Right atrium auricular region (tissue), 2 donors: Measurements from ENCODE around the gene OLFML1. TPM values are rescaled to one million over a fixed set of nuclear protein-coding genes. Genes with fewer than 3 reads are reported as not detected.

Experiments used
- DNase-seq: peaks from one replicate; pipeline ENCODE4 v3.0.0-alpha.2; 2019; ENCODE audit warnings: low spot score
- H3K27ac ChIP-seq, 2 donors: fragments of 200-600 bp; sonication (generic); 1 replicate in 1 of 2; 2 replicates in 1 of 2; pipeline ENCODE4 v1.5.1; 2016 to 2019
- H3K27me3 ChIP-seq, 2 donors: fragments of 200-600 bp; sonication (generic); one replicate each; pipeline versions ENCODE4 v1.5.1 to v1.6.0; 2017 to 2019
- H3K36me3 ChIP-seq: fragments of 200-600 bp; sonication (generic); one replicate; pipeline ENCODE4 v1.5.1; 2016
- H3K4me1 ChIP-seq, 2 donors: fragments of 200-600 bp; sonication (generic); one replicate each; pipeline versions ENCODE4 v1.5.1 to v1.6.0; 2017 to 2019
- H3K4me3 ChIP-seq, 2 donors: fragments of 200-600 bp; sonication (generic); 1 replicate in 1 of 2; 2 replicates in 1 of 2; pipeline ENCODE4 v1.5.1; 2017 to 2019; ENCODE audit warnings: mild to moderate bottlenecking in 1 of 2, moderate library complexity in 1 of 2
- H3K9me3 ChIP-seq, 2 donors: fragments of 200-600 bp; sonication (generic); one replicate each; pipeline ENCODE4 v1.5.1; 2019
- CTCF ChIP-seq, 2 donors: fragments of 200-600 bp; sonication (generic); IDR thresholded peaks; one replicate each; pipeline ENCODE4 v1.5.1; 2019; ENCODE audit warnings: antibody characterized with exemption in 2 of 2
- total RNA-seq, 2 donors: library from RNA; depleted of rRNA; stranded (reverse); fragments of >200 nt; gene quantifications; one replicate each; pipeline ENCODE4 v1.1.0, GENCODE V29; 2016

Gene OLFML1
- total RNA-seq, 2 donors from 2014 or later: 4.6 to 7.7 TPM

- no peak overlapping the region for H3K4me3 ChIP-seq
- TF ChIP-seq CTCF (IDR thresholded peaks at IDR 0.05): no peak
- DNase-seq: no peak
Observed at GRCh38 chr11:7488681-7489080, 3.4 kb downstream of the OLFML1 start.

DNA sequence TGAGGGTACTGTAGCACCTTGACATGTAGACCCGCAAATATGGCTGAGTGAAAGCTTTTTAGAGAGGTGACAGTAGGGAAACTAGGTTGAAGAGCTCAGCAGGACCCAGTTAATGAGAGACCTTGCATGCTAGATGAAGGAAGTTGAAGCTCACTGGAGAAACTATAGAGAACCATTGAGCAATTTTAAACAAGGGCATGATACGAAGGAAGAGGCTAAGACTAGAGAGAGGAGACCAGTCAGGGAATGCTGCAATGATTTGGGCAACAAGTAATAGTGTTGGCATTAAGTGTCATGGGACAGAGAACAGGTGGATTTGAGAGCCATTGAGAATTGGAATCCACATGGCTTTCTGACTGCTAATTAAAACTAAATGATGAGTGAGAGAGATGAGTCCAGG is 4.1 kb downstream of the OLFML1 start:
- no peak for TF ChIP-seq CTCF (IDR thresholded peaks at IDR 0.05)
- Histone ChIP-seq H3K4me1 (peaks cover 0 to 6% of the 10 kb centered on the region in 2 donors), H3K27me3 (no peaks in the 10 kb centered on the region), H3K27ac (no peak overlapping the region), H3K36me3 (no peaks in the 10 kb centered on the region), H3K9me3 (no peaks in the 10 kb centered on the region), H3K4me3 (no peak overlapping the region)
- DNase-seq: no peak

More at GRCh38 chr11:7488681-7489080, 3.4 kb downstream of the OLFML1 start:
- no peaks in the 10 kb centered on the region for H3K9me3 ChIP-seq
- H3K4me1 ChIP-seq: peaks cover 0 to 6% of the 10 kb centered on the region in 2 donors
- no peak overlapping the region for H3K27ac ChIP-seq
- no peaks in the 10 kb centered on the region for H3K27me3 ChIP-seq
- no peaks in the 10 kb centered on the region for H3K36me3 ChIP-seq

- Histone ChIP-seq H3K27me3 (no peaks in the 10 kb centered on the region), H3K4me3 (no peak overlapping the region), H3K27ac (peak overlapping the region in 1 of 2 donors; percentile 35), H3K36me3 (no peaks in the 10 kb centered on the region), H3K9me3 (no peaks in the 10 kb centered on the region), H3K4me1 (peaks cover 0 to 6% of the 10 kb centered on the region in 2 donors)
- TF ChIP-seq CTCF (IDR thresholded peaks at IDR 0.05): no peak
- no peak for DNase-seq
Observed at GRCh38 chr11:7490054-7490453, 4.7 kb downstream of the OLFML1 start.

DNA sequence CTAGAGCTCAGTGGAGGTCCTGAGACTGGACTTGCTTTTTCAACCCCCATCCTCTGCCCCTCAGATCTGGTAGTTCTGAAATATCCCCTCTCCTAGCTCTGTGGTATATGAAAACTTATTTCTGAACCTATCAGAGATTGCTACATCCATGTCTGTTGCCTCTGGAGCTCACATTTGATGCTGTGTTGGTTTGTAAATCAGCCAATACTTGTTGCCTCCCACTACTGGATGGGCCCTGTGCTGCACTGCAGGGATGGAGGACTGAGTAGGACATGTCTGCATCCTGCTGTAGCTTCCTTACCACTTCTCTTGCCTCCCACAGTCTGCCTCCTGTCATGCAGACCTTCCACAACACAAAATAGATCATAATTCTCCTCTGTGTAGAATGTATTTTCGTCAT is 5.2 kb downstream of the OLFML1 start:
- Histone ChIP-seq H3K27me3 (no peaks in the 10 kb centered on the region), H3K27ac (peak overlapping the region in 1 of 2 donors; percentile 35), H3K4me3 (no peak overlapping the region), H3K9me3 (no peaks in the 10 kb centered on the region), H3K36me3 (no peaks in the 10 kb centered on the region), H3K4me1 (peaks cover 0 to 6% of the 10 kb centered on the region in 2 donors)
- TF ChIP-seq CTCF (IDR thresholded peaks at IDR 0.05): no peak
- no peak for DNase-seq

- H3K4me1 ChIP-seq: peaks cover 0 to 1% of the 10 kb centered on the region in 2 donors
- no peaks in the 10 kb centered on the region for H3K9me3 ChIP-seq
- H3K27me3 ChIP-seq: no peaks in the 10 kb centered on the region
- DNase-seq: no peak
- no peak for TF ChIP-seq CTCF (IDR thresholded peaks at IDR 0.05)
- no peak overlapping the region for H3K27ac ChIP-seq
- no peak overlapping the region for H3K4me3 ChIP-seq
- H3K36me3 ChIP-seq: no peaks in the 10 kb centered on the region
Observed at GRCh38 chr11:7492253-7492652, 6.9 kb downstream of the OLFML1 start.

GRCh38 chr11:7493670-7494069 is 8.4 kb downstream of the OLFML1 start:
- Histone ChIP-seq H3K27ac (no peak overlapping the region), H3K27me3 (no peaks in the 10 kb centered on the region), H3K9me3 (no peaks in the 10 kb centered on the region), H3K4me1 (no peaks in the 10 kb centered on the region), H3K36me3 (no peaks in the 10 kb centered on the region), H3K4me3 (no peak overlapping the region)
- no peak for TF ChIP-seq CTCF (IDR thresholded peaks at IDR 0.05)
- no peak for DNase-seq
